H1 (cell line): ENCODE results near the gene DCTD. TPM values are rescaled to one million over a fixed set of nuclear protein-coding genes. Genes with fewer than 3 reads are reported as not detected.

Source experiments
- CTCF ChIA-PET: fragments of 300-600 bp; sonication (Branson Sonifier 250); formaldehyde crosslinking; loops from one replicate; lab custom pipeline; 2021; ENCODE audit not compliant: partially characterized antibody; lab: Charles Lee
- POLR2A ChIA-PET: fragments of 300-600 bp; sonication (Branson Sonifier 250); formaldehyde crosslinking; loops from one replicate; lab custom pipeline; 2021; ENCODE audit warnings: inconsistent platforms; ENCODE audit not compliant: partially characterized antibody; lab: Charles Lee
- DNase-seq, 2 experiments: peaks; one replicate each; pipeline versions ENCODE4 v3.0.0 to v3.0.0-alpha.2; 2010 to 2022; ENCODE audit warnings: low spot score in 2 of 2, low read depth in 1 of 2, mixed read lengths in 1 of 2
- FAIRE-seq: peaks from 2 replicates; lab custom pipeline; 2011; peaks lifted over from hg19 to GRCh38; lab: Jason Lieb, UNC
- H2AFZ ChIP-seq: 2 replicates; pipeline ENCODE4 v1.8.1; 2012; ENCODE audit warnings: low read length, inconsistent platforms
- H2AK5ac ChIP-seq: 2 replicates; pipeline ENCODE4 v1.6.1; 2013; ENCODE audit warnings: low read depth, low read length
- H2BK120ac ChIP-seq: replicated peaks from 2 replicates; pipeline ENCODE3; 2013; ENCODE audit warnings: low read depth, low read length, inconsistent platforms
- H2BK12ac ChIP-seq: 2 replicates; pipeline ENCODE4 v1.6.1; 2013; ENCODE audit warnings: low read depth, low read length
- H2BK15ac ChIP-seq: 2 replicates; pipeline ENCODE4 v1.6.1; 2013; ENCODE audit warnings: low read length
- H2BK20ac ChIP-seq: 2 replicates; pipeline ENCODE4 v1.6.1; 2013; ENCODE audit warnings: low read length
- H2BK5ac ChIP-seq: 2 replicates; pipeline ENCODE4 v1.6.1; 2013; ENCODE audit warnings: low read depth, low read length
- H3K14ac ChIP-seq: 2 replicates; pipeline ENCODE4 v1.6.1; 2013; ENCODE audit warnings: inconsistent platforms; ENCODE audit not compliant: insufficient read length
- H3K18ac ChIP-seq: 2 replicates; pipeline ENCODE4 v1.6.1; 2013; ENCODE audit warnings: low read length; ENCODE audit errors: extremely low read depth
- H3K23ac ChIP-seq: 2 replicates; pipeline ENCODE4 v1.6.1; 2013; ENCODE audit warnings: inconsistent platforms; ENCODE audit not compliant: insufficient read length
- H3K23me2 ChIP-seq: 2 replicates; pipeline ENCODE4 v1.6.1; 2013; ENCODE audit warnings: low read depth, low read length
- H3K27ac ChIP-seq: 2 replicates; pipeline ENCODE4 v1.6.1; 2011; ENCODE audit warnings: low read depth, low read length, inconsistent platforms
- H3K27me3 ChIP-seq, 4 experiments: replicated peaks in 1 of 4; 1 replicate in 1 of 4; 2 replicates in 3 of 4; pipeline versions ENCODE4 v1.6.1 to v1.8.1; 2011 to 2013; ENCODE audit warnings: low read length in 3 of 4, mild to moderate bottlenecking in 3 of 4, inconsistent platforms in 2 of 4, mixed read lengths in 2 of 4, moderate library complexity in 1 of 4; ENCODE audit not compliant: control insufficient read depth in 3 of 4, insufficient read depth in 3 of 4; ENCODE audit errors: extremely low read depth in 1 of 4
- H3K36me3 ChIP-seq, 4 experiments: 2 replicates each; pipeline versions ENCODE4 v1.6.1 to v1.8.1; 2011 to 2013; ENCODE audit warnings: mild to moderate bottlenecking in 4 of 4, low read length in 3 of 4, moderate library complexity in 2 of 4, control low read depth in 1 of 4, inconsistent platforms in 1 of 4; ENCODE audit not compliant: insufficient read depth in 4 of 4, control insufficient read depth in 2 of 4
- H3K4ac ChIP-seq: replicated peaks from 2 replicates; pipeline ENCODE3; 2013; ENCODE audit warnings: low read length, low read depth, mixed read lengths, inconsistent platforms; ENCODE audit not compliant: insufficient read length
- H3K4me1 ChIP-seq, 4 experiments: replicated peaks in 1 of 4; 1 replicate in 1 of 4; 2 replicates in 3 of 4; pipeline versions ENCODE4 v1.6.1 to v1.8.1; 2011 to 2013; ENCODE audit warnings: low read length in 3 of 4, inconsistent platforms in 2 of 4, mixed read lengths in 1 of 4; ENCODE audit not compliant: insufficient read depth in 4 of 4, control insufficient read depth in 3 of 4
- H3K4me2 ChIP-seq, 2 experiments: 2 replicates each; pipeline versions ENCODE4 v1.6.1 to v1.8.1; 2011 to 2013; ENCODE audit warnings: low read depth in 2 of 2, low read length in 2 of 2, control low read depth in 1 of 2, inconsistent platforms in 1 of 2, mild to moderate bottlenecking in 1 of 2; ENCODE audit not compliant: insufficient read depth in 1 of 2
- H3K4me3 ChIP-seq, 4 experiments: fragments of 200-600, 300-600 bp in 1 of 4; sonication (generic), shearing (Covaris generic), sonication (Bioruptor Twin) in 1 of 4; 2 replicates each; pipeline versions ENCODE4 v1.5.1 to v1.8.1; 2011 to 2016; ENCODE audit warnings: low read length in 4 of 4, low read depth in 3 of 4, control low read depth in 2 of 4, inconsistent platforms in 2 of 4, mild to moderate bottlenecking in 2 of 4, mixed read lengths in 1 of 4, moderate library complexity in 1 of 4; ENCODE audit not compliant: insufficient read depth in 2 of 4; ENCODE audit errors: extremely low read depth in 1 of 4
- H3K56ac ChIP-seq: replicated peaks from 2 replicates; pipeline ENCODE3; 2013; ENCODE audit warnings: low read depth, mild to moderate bottlenecking, mixed read lengths, low read length, inconsistent platforms; ENCODE audit not compliant: insufficient read length
- H3K79me1 ChIP-seq: 2 replicates; pipeline ENCODE4 v1.6.1; 2013; ENCODE audit warnings: low read depth, low read length, control low read depth
- H3K79me2 ChIP-seq, 2 experiments: 2 replicates each; pipeline versions ENCODE4 v1.6.1 to v1.8.1; 2012 to 2013; ENCODE audit warnings: low read length in 2 of 2, mild to moderate bottlenecking in 2 of 2, inconsistent platforms in 1 of 2; ENCODE audit not compliant: insufficient read depth in 2 of 2, control insufficient read depth in 1 of 2
- H3K9ac ChIP-seq, 4 experiments: replicated peaks in 1 of 4; 1 replicate in 1 of 4; 2 replicates in 3 of 4; pipeline versions ENCODE4 v1.6.1 to v1.8.1; 2011 to 2013; ENCODE audit warnings: low read depth in 3 of 4, low read length in 3 of 4, control low read depth in 2 of 4, mild to moderate bottlenecking in 2 of 4, moderate library complexity in 2 of 4, inconsistent platforms in 1 of 4; ENCODE audit errors: extremely low read depth in 1 of 4
- H3K9me3 ChIP-seq, 2 experiments: 2 replicates each; pipeline versions ENCODE4 v1.6.1 to v1.8.1; 2012 to 2013; ENCODE audit warnings: mild to moderate bottlenecking in 2 of 2, moderate library complexity in 2 of 2, control low read depth in 1 of 2, inconsistent platforms in 1 of 2, low read depth in 1 of 2, low read length in 1 of 2, mixed read lengths in 1 of 2; ENCODE audit not compliant: insufficient read depth in 2 of 2
- H4K20me1 ChIP-seq, 2 experiments: replicated peaks in 1 of 2; 2 replicates each; pipeline versions ENCODE3 to v1.8.1; 2011 to 2013; ENCODE audit warnings: inconsistent platforms in 2 of 2, low read length in 2 of 2, mild to moderate bottlenecking in 1 of 2; ENCODE audit not compliant: insufficient read depth in 2 of 2, control insufficient read depth in 1 of 2
- H4K5ac ChIP-seq: 2 replicates; pipeline ENCODE4 v1.6.1; 2013; ENCODE audit warnings: low read length, low read depth, mixed read lengths, inconsistent platforms; ENCODE audit not compliant: insufficient read length
- H4K8ac ChIP-seq: 2 replicates; pipeline ENCODE4 v1.8.0; 2013; ENCODE audit warnings: mild to moderate bottlenecking, moderate library complexity, low read length, inconsistent platforms; ENCODE audit not compliant: insufficient read depth; ENCODE audit errors: extremely low read depth
- H4K91ac ChIP-seq: replicated peaks from 2 replicates; pipeline ENCODE3; 2013; ENCODE audit warnings: low read length, mixed read lengths, inconsistent platforms; ENCODE audit not compliant: insufficient read length
- ASH2L ChIP-seq: fragments of 200-600, 300-600 bp; sonication (generic); IDR thresholded peaks from one replicate; pipeline ENCODE4 v1.7.1; 2017; ENCODE audit warnings: low read length
- HDAC6 ChIP-seq: IDR thresholded peaks from one replicate; pipeline ENCODE4 v1.7.1; 2012; ENCODE audit warnings: low read depth, mild to moderate bottlenecking, inconsistent platforms, low read length, moderate library complexity
- KDM5A ChIP-seq: fragments of 200-600 bp; IDR thresholded peaks from 2 replicates; pipeline ENCODE4 v1.7.1; 2012; ENCODE audit warnings: mild to moderate bottlenecking, low read length, inconsistent platforms, mixed read lengths
- POU5F1 ChIP-seq: IDR thresholded peaks from 2 replicates; pipeline ENCODE4 v1.6.1; 2011; ENCODE audit warnings: low read depth, mild to moderate bottlenecking, low read length, moderate library complexity
- SP2 ChIP-seq: IDR thresholded peaks from 2 replicates; pipeline ENCODE4 v1.6.1; 2012; ENCODE audit warnings: mild to moderate bottlenecking, low read length, inconsistent platforms
- TAF7 ChIP-seq: optimal IDR thresholded peaks from 2 replicates; pipeline ENCODE3; 2011; ENCODE audit warnings: low read depth, mild to moderate bottlenecking, inconsistent platforms, low read length, moderate library complexity, borderline replicate concordance
- WGBS, 2 experiments: shearing (Covaris generic) in 1 of 2; methylation state at CpG; one replicate each; pipeline versions ENCODE4 v1.1.6 to v1.1.7; 2013 to 2015; ENCODE audit warnings: low lambda C conversion rate in 2 of 2, mixed read lengths in 2 of 2, inconsistent platforms in 1 of 2, low coverage in 1 of 2, missing lambda C conversion rate in 1 of 2; ENCODE audit not compliant: insufficient replicate concordance in 2 of 2, insufficient coverage in 1 of 2, insufficient read length in 1 of 2; ENCODE audit errors: extremely low coverage in 1 of 2, missing lambda C conversion rate in 1 of 2; 5-methylcytosine and 5-hydroxymethylcytosine counted together
- polyA plus RNA-seq, 7 experiments: library from polyadenylated mRNA; depleted of rRNA in 3 of 7; stranded (reverse) in 5 of 7; unstranded in 2 of 7; fragments of >200 nt in 5 of 7; fragments of 200-250 nt in 2 of 7; gene quantifications; 1 replicate in 5 of 7; 2 replicates in 1 of 7; 4 replicates in 1 of 7; pipeline versions ENCODE4 v1.2.1 to v1.2.3, GENCODE V29; 2011 to 2013; ENCODE audit warnings: missing spikeins in 2 of 7, mixed read lengths in 2 of 7
- total RNA-seq: library from RNA; stranded (reverse); fragmentation: NEBNext Ultra II Directional; extraction: Animal tissue kit (Norgen Biotek cat#: 25700); gene quantifications from 2 replicates; pipeline ENCODE4 v1.2.1, GENCODE V29; 2021

The DCTD gene
- total and polyA plus RNA-seq, 2 of the 8 experiments (the other 6 are each of a cell fraction or from before 2014, with no cell fraction given), result 60.2 to 69.5 TPM

- 0 out of 4 replicates have a peak, but pooled peaks cover 0 to 2% of the 10 kb centered on the region in 2 experiments for H3K79me2 ChIP-seq
- H2AFZ ChIP-seq, result no peak overlapping the region
- ChIA-PET POLR2A (no interaction called here), CTCF (interaction anchor here (0.8 to 1.6 kb wide), 3 partner anchors 8 to 31 kb away, joined by 3 to 7 read pairs (median 3); no protein-coding TSS in a partner anchor)
- no peaks in the 10 kb centered on the region for H3K9me3 ChIP-seq
- H2BK12ac ChIP-seq, result no peak overlapping the region
- no peak overlapping the region for H2BK5ac ChIP-seq
- no peak for TF ChIP-seq KDM5A
- no peak for TF ChIP-seq POU5F1
- no peak for TF ChIP-seq HDAC6
- no peak for TF ChIP-seq TAF7
- no peak for TF ChIP-seq SP2
- TF ChIP-seq ASH2L, result no peak
- H3K18ac ChIP-seq, result no peak overlapping the region
- no peak overlapping the region for H3K56ac ChIP-seq
- 92% methylated on average over 4 of the region's 4 CpGs; no CpG with 5 or more reads in 1 of the 2 experiments for WGBS, 2 experiments
- H4K91ac ChIP-seq, result no peak overlapping the region
- H3K27ac ChIP-seq, result no peak overlapping the region
- no peak overlapping the region for H3K23ac ChIP-seq
- H3K23me2 ChIP-seq, result no peaks in the 10 kb centered on the region; the same call in 1 of the 2 replicates
- no peak overlapping the region for H2BK20ac ChIP-seq
- peaks cover 0 to 9% of the 10 kb centered on the region in 2 experiments for H4K20me1 ChIP-seq
- peaks cover 0 to 10% (median 5%) of the 10 kb centered on the region in 4 experiments; a peak in 4 of 8 replicates for H3K36me3 ChIP-seq
- H4K8ac ChIP-seq, result no peak overlapping the region
- no peak for FAIRE-seq
- no peak overlapping the region for H3K4me2 ChIP-seq
- H3K4me1 ChIP-seq, result no peaks in the 10 kb centered on the region
- no peak overlapping the region for H2BK120ac ChIP-seq
- no peak overlapping the region for H3K14ac ChIP-seq
- H3K4ac ChIP-seq, result no peak overlapping the region
- H3K79me1 ChIP-seq, result peaks cover 2% of the 10 kb centered on the region
- H3K9ac ChIP-seq, result no peak overlapping the region
- H3K27me3 ChIP-seq, result no peaks in the 10 kb centered on the region
- H2BK15ac ChIP-seq, result no peak overlapping the region
- no peak for DNase-seq
- H3K4me3 ChIP-seq, result no peak overlapping the region
- no peak overlapping the region for H4K5ac ChIP-seq
- H2AK5ac ChIP-seq, result no peak overlapping the region
Measured at GRCh38 chr4:182906786-182907185, 10.4 kb downstream of the DCTD start.
